ENCODE results near the gene NSUN2. TPM values are rescaled to one million over a fixed set of nuclear protein-coding genes. Genes with fewer than 3 reads are reported as not detected.
A peak's percentile ranks its signal among the peaks of the same experiment; 100 is the strongest.

Gene NSUN2
- total RNA-seq, 2 experiments from 2014 or later: 110 to 111 TPM

GRCh38 chr5:6637590-6637989 lies 4.7 kb upstream of the NSUN2 start:
- H3K9me3 Mint-ChIP-seq: no peaks in the 10 kb centered on the region
- H3K36me3 Mint-ChIP-seq (ENCODE audit: low read depth): peaks cover 2% of the 10 kb centered on the region
- TF ChIP-seq CTCF (IDR thresholded peaks at IDR 0.05): no peak
- ChIA-PET CTCF (interaction anchor here (1.2 kb wide), 1 partner anchor 108 kb away, joined by 4 read pairs; no protein-coding TSS in a partner anchor), POLR2A (no interaction called here)
- no peaks in the 10 kb centered on the region for H3K27me3 Mint-ChIP-seq
- peaks cover 12% of the 10 kb centered on the region for H3K4me1 Mint-ChIP-seq (ENCODE audit: low read depth)
- no peak for ATAC-seq
- DNase-seq: no peak
- H3K27ac Mint-ChIP-seq: no peak overlapping the region
- intact Hi-C loops (cut with micrococcal nuclease): no loop called here
- no peak overlapping the region for H3K4me3 Mint-ChIP-seq

- Mint-ChIP-seq H3K36me3 (ENCODE audit: low read depth) (peaks cover 7% of the 10 kb centered on the region), H3K4me1 (ENCODE audit: low read depth) (peaks cover 12% of the 10 kb centered on the region), H3K27ac (no peak overlapping the region), H3K27me3 (no peaks in the 10 kb centered on the region), H3K9me3 (no peaks in the 10 kb centered on the region), H3K4me3 (no peak overlapping the region)
- POLR2A ChIA-PET: no interaction called here
- no peak for TF ChIP-seq CTCF (IDR thresholded peaks at IDR 0.05)
- DNase-seq: no peak
- intact Hi-C loops (cut with micrococcal nuclease): no loop called here
- CTCF ChIA-PET: no interaction called here
- no peak for ATAC-seq
These were observed 4.2 kb upstream of the NSUN2 start for GRCh38 chr5:6637022-6637421.

GRCh38 chr5:6636293-6636692 lies 3.4 kb upstream of the NSUN2 start:
- no peak overlapping the region for H3K27ac Mint-ChIP-seq
- no peak overlapping the region for H3K4me3 Mint-ChIP-seq
- peaks cover 12% of the 10 kb centered on the region for H3K36me3 Mint-ChIP-seq (ENCODE audit: low read depth)
- no peaks in the 10 kb centered on the region for H3K27me3 Mint-ChIP-seq
- ATAC-seq: no peak
- H3K9me3 Mint-ChIP-seq: no peaks in the 10 kb centered on the region
- no peak for TF ChIP-seq CTCF (IDR thresholded peaks at IDR 0.05)
- DNase-seq: no peak
- intact Hi-C loops (cut with micrococcal nuclease): no loop called here
- ChIA-PET POLR2A (no interaction called here), CTCF (no interaction called here)
- H3K4me1 Mint-ChIP-seq (ENCODE audit: low read depth): peaks cover 15% of the 10 kb centered on the region

GRCh38 chr5:6634788-6635430 lies 2.1 kb upstream of the NSUN2 start:
- no peaks in the 10 kb centered on the region for H3K27me3 Mint-ChIP-seq
- intact Hi-C loops (cut with micrococcal nuclease): loop anchor here (5.0 kb wide), 1 partner anchor 77 kb away; the partner anchor contains the start of gene TENT4A
- ChIA-PET CTCF (interaction anchor here (1.1 to 4.0 kb wide), 2 partner anchors 101 to 110 kb away, joined by 3 to 26 read pairs; no protein-coding TSS in a partner anchor), POLR2A (interaction anchor here (1.1 to 2.3 kb wide), 2 partner anchors 9 to 82 kb away, joined by 3 to 10 read pairs; no protein-coding TSS in a partner anchor)
- peaks cover 27% of the 10 kb centered on the region for H3K4me1 Mint-ChIP-seq (ENCODE audit: low read depth)
- no peaks in the 10 kb centered on the region for H3K9me3 Mint-ChIP-seq
- no peak for DNase-seq
- no peak overlapping the region for H3K27ac Mint-ChIP-seq
- no peak for ATAC-seq
- peak overlapping the region; percentile 99 for H3K4me3 Mint-ChIP-seq
- no peak for TF ChIP-seq CTCF (IDR thresholded peaks at IDR 0.05)
- peaks cover 26% of the 10 kb centered on the region for H3K36me3 Mint-ChIP-seq (ENCODE audit: low read depth)

GRCh38 chr5:6634306-6634705 lies 1.5 kb upstream of the NSUN2 start:
- CTCF ChIA-PET: interaction anchor here (1.1 to 4.0 kb wide), 2 partner anchors 101 to 110 kb away, joined by 3 to 26 read pairs; no protein-coding TSS in a partner anchor
- no peak for TF ChIP-seq CTCF (IDR thresholded peaks at IDR 0.05)
- H3K4me1 Mint-ChIP-seq (ENCODE audit: low read depth): peaks cover 33% of the 10 kb centered on the region
- intact Hi-C loops (cut with micrococcal nuclease): loop anchor here (5.0 kb wide), 1 partner anchor 78 kb away; the partner anchor contains the start of gene TENT4A
- peaks cover 32% of the 10 kb centered on the region for H3K36me3 Mint-ChIP-seq (ENCODE audit: low read depth)
- POLR2A ChIA-PET: interaction anchor here (2.3 kb wide), 1 partner anchor 83 kb away, joined by 10 read pairs; no protein-coding TSS in a partner anchor
- H3K27me3 Mint-ChIP-seq: no peaks in the 10 kb centered on the region
- H3K4me3 Mint-ChIP-seq: peak overlapping the region; percentile 99
- no peaks in the 10 kb centered on the region for H3K9me3 Mint-ChIP-seq
- H3K27ac Mint-ChIP-seq: no peak overlapping the region
- ATAC-seq (no peak), DNase-seq (no peak)
